GM19035 (cell line): ENCODE results near the gene ZNHIT1.
"Not testable (repeated sequence)": the region's sequence is repeated elsewhere in the genome, so short reads cannot be mapped to it uniquely, and the experiment has no call there.

Experiments used
- ATAC-seq: cut with Tn5 transposase; IDR thresholded peaks from one replicate; pipeline ENCODE4 v1.9.1; 2021; ENCODE audit not compliant: unreplicated experiment

The ZNHIT1 gene

DNA sequence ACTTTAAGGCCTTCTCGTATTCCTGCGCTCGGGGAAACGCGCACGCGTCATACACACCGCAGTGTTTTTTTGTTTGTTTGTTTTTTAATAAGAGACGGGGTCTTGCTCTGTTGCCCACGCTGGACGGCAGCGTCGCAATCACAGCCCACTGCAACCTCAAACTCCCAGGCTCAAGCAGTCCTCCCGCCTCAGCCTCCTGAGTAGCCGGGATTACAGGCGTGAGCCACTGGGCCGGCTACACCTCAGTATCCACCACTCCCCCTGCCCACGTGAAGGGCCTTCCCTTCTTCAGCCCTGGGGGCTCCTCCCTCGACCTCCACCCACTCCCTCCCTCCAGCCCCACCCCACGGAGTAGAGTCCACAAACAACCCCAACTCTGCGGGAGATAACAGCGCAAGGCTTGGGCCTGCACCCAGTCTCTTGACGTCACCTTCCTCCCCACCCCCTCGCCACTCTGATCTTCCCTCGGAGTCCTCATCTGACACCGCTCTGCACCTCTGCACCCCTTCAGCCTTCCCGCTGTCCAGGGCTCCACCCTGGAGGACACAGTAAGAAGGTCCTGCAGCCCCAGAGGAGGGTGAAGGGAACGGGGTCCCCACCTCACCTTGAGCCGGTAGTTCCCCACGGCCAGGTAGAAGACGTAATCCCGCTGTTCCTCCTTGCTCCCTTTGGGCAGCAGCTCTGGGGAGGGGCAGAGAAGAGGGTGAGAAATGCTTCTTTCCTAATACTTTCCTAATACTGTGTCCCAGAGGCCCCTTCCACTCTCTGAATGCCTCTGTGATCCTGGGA lies 22.5 kb downstream of the ZNHIT1 start:
- no peak for ATAC-seq

DNA sequence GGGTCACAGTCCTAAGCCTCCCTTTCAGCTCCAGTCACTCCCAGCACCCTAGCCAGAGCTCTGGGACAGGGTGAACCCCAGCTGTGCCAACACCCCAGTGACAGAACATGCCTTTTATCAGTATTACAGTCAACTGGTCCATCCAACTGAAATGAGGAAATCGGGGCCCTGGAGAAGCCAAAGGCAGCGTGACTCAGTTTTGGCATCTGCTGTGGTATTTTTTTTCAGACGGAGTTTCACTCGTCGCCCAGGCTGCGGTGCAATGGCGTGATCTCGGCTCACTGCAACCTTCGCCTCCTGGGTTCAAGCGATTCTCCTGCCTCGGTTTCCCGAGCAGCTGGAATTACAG lies 23.0 kb downstream of the ZNHIT1 start:
- ATAC-seq, result no peak

DNA sequence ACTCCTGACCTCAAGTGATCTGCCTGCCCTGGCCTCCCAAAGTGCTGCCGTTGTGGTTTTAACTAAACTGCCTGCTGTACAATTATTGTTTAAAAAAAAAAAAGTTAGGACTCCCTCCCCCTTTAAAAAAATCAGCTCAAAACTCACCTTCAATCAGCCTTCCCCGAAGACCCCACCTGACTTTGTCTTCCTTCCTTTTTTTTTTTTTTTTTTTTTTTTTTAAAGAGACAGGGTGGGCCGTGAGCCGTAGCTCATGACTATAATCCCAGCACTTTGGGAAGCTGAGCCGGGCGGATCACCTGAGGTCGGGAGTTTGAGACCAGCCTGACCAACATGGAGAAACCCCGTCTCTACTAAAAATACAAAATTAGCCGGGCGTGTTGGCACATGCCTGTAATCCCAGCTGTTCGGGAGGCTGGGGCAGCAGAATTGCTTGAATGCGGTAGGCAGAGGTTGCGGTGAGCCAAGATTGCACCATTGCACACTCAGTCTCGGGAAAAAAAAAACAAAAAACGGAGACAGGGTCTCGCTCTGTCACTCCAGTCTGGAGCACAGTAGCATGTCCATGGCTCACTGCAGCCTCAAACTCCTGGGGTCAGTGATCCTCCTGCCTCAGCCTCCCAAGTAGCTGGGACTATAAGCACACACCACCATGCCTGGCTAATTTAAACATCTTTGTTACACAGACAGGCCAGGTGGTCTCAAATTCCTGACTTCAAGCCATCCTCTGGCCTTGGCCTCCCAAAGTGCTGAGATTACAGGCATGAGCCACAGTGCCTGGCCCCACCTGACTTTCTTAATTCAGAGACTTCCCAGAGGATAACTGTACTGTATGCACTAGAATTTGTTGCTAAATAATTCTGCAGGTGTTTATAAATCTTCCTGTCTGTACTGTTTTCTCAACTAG lies 23.7 kb downstream of the ZNHIT1 start:
- ATAC-seq, result no peak

DNA sequence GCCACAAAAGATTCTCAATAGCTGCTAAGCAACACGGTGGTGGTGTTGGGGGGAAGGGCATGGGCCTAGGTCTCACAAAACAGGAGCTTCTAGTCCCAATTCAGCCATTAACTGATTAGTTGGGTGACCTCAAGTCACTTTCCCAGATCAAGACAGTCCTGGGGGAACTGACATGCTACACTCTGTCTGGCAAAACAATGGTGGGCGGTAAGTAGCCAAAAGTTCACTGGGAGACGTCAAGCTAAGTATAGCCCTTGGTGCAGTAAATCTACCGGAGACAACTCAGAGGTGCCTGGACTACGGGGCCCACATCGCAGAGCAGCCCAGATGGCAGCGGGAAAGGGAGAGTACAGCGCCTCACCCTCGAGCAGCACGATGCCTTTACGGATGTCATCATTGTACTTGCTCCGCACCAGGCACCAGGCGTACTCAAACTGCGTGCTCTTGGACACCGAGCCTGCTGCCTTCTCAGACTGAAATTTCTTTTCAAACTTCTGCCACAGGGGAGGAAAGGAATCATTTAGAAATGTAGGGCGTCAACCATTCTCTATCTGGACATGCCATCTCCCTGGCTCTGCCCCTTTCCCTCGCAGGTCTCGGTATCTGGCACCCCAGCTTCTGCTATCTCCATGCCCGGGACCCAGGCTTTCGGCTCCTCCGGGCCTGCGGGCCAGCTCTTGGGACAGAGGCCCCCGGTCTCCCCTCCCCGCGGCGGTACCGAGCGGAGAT lies 25.8 kb downstream of the ZNHIT1 start:
- no peak for ATAC-seq

DNA sequence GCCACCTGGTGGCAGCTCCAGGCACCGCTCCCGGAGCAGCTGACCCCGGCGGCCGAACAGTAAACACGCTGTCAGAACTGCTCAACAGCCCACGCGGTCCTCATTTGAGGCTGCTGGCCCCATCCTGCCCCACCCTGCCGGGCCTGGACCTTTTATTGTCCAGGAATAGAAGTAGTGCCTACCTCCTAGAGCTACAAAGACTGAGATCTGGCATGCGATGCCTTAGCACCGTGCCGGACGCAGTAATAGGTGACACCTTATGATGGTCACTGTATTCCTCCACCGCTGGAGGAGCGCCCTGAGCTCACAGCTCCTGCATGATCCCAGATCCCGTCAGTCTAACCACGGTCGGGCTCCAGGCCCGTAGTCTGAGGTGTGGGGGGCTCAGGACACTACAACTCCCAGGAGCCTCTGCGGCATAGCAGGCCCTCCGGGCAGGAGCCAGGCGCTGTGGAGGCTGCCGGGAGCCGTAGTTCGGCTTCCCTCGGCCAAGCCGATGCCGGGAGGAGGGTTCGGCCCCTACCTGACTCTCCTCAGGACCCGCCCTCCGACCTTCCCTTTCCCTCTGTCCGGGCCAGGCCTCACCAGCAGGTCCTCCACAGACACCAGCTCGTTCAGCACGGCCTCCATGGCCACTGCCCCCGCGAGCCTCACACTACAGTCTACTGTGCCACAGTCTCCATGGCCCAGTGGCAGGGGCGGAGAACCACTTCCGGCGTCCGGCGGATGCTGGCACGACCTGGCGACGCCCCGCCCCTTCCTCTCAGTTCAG lies 26.6 kb downstream of the ZNHIT1 start, which contains the start of gene FIS1:
TSS of gene FIS1 (minus strand) at position 707 of the 772 bp plus-strand sequence. CDS start at position 630, 77 bp downstream.
- peak; percentile 94 for ATAC-seq

- no peak for ATAC-seq
These were observed 27.2 kb downstream of the ZNHIT1 start for GRCh38 chr7:101245147-101245668.

DNA sequence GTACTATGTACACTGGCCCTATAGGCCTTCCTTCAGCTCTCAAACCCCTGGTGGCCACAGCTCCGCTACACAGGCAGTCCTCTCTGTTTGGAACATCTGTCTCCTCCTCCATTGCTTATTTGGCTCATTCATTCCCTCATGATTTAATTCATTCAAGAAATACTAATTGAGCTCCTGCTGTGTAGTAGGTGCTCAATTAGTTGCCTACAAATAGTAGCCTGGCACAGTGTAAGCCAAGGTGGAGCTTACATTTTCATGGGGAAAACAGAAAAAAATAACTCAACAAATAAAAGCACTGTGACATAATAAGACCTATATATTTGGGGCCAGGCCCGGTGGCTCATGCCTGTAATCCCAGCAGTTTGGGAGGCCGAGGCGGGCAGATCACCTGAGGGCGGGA lies 30.3 kb downstream of the ZNHIT1 start:
- ATAC-seq, result no peak

- no peak for ATAC-seq
These were observed 32.4 kb downstream of the ZNHIT1 start for GRCh38 chr7:101250324-101250723.

GRCh38 chr7:101251871-101252659 lies 34.1 kb downstream of the ZNHIT1 start:
- ATAC-seq, result peak; percentile 97

DNA sequence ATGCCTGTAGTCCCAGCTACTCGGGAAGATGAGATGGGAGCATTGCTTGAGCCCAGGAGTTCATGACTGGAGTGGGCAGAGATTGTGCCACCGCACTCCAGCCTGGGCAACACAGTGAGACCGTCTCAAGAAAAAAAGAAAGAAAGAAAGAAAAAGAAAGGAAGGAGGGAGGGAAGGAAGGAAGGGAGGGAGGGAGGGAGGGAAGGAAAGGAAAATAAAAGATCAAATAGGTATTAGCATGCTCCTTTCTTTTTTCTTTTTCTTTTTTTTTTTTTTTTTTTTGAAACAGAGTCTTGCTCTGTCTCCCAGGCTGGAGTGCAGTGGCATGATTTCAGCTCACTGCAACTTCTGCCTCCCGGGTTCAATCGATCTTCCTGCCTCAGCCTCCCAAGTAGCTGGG lies 35.2 kb downstream of the ZNHIT1 start:
- ATAC-seq, result not testable (repeated sequence)

GRCh38 chr7:101255796-101256195 lies 37.8 kb downstream of the ZNHIT1 start:
- ATAC-seq, result no peak

DNA sequence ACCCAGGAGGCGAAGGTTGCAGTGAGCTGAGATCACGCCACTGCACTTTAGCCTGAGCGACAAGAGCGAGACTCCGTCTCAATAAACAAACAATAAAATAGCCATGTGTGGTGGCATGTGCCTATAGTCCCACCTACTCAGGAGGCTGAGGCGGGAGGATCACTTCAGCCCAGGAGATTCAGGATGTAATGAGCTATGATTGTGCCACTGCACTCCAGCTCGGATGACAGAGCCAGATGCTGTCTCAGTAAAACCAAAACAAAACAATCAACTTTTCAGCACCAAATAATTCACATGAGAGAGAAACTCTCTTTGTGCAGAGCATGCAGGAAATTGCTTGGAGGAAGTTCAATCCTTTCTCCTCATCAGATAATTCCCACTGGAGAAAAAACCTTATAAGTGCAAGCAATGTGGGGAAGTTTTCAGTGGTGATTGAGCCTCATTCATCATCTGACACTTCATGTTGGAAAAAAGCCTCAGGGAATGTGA lies 40.3 kb downstream of the ZNHIT1 start:
- ATAC-seq, result no peak

- not testable (repeated sequence) for ATAC-seq
These were observed 46.2 kb downstream of the ZNHIT1 start for GRCh38 chr7:101264102-101264706.

DNA sequence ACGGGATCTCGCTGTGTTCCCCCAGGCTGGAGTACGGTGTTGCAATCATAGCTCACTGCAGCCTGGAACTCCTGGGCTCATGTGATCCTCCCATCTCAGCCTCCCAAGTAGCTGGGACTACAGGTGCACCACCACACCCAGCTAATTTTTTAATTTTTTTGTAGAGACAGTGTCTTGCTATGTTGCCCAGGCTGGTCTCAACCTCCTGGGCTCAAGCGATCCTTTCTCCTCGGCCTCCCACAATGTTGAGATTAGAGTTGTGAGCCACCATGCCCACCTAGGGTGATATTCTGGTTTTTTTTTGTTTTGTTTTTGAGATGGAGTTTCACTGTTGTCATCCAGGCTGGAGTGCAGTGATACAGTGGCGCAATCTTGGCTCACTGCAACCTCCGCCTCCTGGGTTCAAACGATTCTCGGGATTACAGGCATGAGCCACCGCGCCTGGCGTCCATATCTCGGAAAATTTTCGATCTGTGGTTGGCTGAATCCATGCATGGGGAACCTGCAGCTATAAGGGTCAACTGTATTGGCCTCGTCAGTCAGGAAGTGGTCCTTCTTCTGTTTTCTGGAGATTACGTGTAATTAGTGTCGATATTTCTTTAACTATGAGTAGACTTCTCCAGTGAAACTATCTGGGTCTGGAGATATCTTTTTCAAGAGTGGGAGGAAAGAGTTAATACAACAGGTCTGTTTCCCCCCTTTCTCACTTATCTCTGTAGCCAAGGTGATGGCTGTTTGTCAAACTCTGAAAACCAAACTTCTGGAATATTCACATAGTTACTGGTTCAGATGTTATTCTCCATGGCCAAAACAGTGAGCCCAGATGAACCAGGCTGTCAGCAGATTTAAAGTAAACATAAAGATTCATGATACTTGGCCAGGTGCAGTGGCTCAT lies 47.9 kb downstream of the ZNHIT1 start:
- ATAC-seq, result no peak

GRCh38 chr7:101269664-101270063 lies 51.7 kb downstream of the ZNHIT1 start:
- no peak for ATAC-seq

DNA sequence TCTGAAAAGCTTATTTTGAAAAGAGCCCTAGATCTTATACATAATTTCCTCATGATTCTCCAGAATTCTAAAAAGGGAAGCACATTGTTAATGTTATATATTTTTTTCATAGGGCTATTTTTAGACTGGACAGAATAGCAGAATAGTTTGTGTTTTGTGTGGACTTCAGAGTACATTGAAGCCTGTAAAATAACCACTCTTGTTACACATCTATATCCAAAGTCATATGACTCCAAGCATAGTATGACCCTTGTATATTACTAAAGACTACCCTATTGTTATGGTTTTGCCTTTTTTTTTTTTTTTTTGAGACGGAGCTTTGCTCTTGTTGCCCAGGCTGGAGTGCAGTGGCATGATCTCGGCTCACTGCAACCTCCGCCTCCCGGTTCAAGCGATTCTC lies 53.1 kb downstream of the ZNHIT1 start:
- ATAC-seq, result no peak

DNA sequence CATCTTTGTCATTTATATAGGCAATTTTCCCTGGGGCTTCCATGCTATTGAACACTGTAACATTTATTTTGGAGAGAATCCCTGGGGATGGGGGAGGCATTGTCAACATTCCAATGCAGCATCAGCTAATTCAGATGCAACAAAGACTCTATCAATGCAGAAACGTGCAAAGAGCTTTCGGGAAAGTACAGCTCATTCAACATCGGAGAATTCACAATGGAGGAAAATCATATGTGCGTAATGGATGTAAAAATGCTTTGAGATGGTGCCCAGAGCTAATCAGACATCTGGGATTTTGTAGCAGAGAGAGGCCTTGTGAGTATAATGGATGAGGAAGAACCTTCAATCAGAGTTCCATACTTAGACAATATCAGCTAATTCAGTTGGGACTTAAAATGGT lies 55.2 kb downstream of the ZNHIT1 start:
- no peak for ATAC-seq
